Mesenteric fat pad (tissue), 1 donor: Measurements from ENCODE around the gene ZPBP. TPM values are rescaled to one million over a fixed set of nuclear protein-coding genes. Genes with fewer than 3 reads are reported as not detected.

Experiments
- DNase-seq: peaks from one replicate; pipeline ENCODE4 v3.0.0-alpha.2; 2020; ENCODE audit warnings: low spot score
- long read RNA-seq: library from polyadenylated mRNA; unstranded; transcript quantifications from one replicate; pipeline ENCODE4 v2.0.0, GENCODE V29; 2020
- total RNA-seq: library from RNA; stranded (reverse); fragmentation: NEBNext Ultra II Directional; extraction: Animal tissue kit (Norgen Biotek cat#: 25700); gene quantifications from one replicate; pipeline ENCODE4 v1.2.1, GENCODE V29; 2021
- donor health status: DM: yes; HTN: yes; CAD: no.

The ZPBP gene, protein sequence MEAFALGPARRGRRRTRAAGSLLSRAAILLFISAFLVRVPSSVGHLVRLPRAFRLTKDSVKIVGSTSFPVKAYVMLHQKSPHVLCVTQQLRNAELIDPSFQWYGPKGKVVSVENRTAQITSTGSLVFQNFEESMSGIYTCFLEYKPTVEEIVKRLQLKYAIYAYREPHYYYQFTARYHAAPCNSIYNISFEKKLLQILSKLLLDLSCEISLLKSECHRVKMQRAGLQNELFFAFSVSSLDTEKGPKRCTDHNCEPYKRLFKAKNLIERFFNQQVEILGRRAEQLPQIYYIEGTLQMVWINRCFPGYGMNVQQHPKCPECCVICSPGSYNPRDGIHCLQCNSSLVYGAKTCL
- not detected for total RNA-seq
- long read RNA-seq, result 0 reads

DNA sequence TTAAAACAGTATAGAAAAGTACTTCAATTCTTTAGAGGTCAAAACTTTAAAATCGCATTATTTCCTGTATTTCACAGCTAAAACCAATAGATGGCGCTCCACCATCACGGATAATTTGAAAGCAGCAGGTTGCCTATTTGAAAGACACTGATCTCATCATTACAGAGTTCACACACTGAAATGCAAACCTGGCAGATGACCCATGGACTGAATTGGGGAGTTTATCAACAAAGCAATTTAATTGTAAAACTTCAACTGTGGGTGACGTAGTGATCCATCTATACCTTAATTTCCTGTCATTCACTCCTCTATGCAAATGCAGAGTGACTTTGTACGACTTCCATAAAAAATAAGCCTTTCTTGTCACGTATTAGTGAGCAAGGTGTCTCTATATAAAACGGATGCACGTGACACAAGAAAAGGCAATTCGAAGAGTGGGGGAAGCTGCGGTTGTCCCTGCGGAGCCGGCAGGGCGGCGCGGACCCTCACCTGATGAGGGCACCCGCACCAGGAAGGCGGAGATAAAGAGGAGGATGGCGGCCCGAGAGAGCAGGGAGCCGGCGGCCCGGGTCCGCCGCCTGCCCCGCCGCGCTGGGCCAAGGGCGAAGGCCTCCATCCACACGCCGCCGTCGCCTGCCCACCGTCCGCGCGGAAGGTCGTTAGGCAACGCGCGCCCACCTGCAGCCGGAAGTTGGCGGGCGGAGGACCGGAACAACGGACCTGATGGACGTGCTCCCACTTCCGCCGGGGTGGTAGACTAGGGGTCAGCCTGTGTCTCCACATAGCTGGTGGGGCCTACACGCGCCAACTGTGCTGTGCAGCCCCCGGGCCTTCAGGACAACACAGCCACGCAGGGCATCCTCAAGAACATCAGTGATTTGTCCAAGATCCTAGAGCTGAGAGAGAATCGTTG lies at the start of gene ZPBP:
Gene ZPBP, minus strand, starts transcription at position 668 of the 913 bp plus-strand sequence. Its CDS starts 52 bp downstream, at position 616.
- no peak for DNase-seq

DNA sequence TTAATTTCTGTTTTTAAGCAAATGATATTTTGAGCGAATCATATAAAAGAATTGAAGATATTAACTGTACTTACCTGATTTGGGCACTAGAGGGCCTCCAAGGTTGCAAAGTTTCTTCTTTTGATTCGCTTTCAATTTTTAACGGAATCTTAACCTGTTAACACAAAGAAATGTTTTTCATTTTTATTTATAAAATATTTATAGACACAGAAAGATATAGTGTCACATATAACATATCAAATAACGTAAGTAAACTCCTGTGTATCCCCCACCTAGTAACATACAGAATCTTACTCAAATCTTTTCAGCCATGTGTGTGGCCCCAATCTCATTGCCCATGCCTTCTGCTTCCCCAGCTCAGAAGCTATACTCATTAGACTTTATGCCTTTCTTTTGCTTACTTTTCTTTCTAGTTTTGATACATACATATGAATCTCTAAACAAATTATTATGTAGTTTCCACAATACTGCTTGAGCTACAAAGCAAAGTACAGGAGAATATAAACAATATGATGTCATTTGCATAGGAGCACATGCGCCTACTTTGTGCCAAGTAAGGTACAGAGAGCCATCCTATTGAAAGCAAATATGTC lies 49.5 kb upstream of the ZPBP start:
- no peak for DNase-seq

- no peak for DNase-seq
Measured at GRCh38 chr7:50141854-50142253, 48.8 kb upstream of the ZPBP start.

DNA sequence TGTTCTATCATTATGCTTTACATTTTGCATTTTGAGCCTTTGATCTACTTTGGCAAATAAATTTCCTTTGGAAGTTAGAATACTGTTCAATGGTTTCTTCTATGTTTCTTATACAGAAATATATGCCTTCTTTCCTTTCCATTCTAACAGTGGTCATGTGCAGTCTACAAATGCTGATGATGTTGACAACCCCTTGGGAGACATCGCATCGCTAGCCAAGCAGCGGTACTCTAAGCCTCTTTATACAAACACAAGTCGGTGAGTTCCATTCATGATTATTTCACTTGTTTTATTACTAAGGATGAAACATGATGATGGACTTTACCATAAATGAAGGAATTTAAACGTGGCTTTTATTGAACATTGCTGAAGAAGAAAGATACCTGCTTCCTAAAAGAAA lies 48.1 kb upstream of the ZPBP start:
- no peak for DNase-seq

DNA sequence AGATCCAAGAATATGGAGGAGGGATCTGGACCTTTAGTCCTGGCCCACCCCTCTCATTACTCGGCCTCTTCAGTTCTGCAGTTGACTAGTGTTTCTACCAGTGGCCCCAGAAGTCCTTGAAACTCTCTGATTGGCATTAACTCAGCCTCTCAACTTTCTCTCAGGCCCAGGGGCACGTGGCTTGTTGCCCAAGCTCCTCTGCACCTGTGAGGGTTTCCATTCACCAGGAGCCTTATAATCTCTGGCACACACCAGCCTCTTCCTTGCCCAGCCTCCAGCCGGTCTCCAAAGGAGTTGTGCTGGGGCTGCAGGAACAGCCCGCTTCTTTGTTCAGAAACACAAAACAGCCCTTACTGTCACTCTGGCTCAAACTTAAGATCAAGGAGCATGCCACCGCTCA lies 47.6 kb upstream of the ZPBP start:
- no peak for DNase-seq

DNA sequence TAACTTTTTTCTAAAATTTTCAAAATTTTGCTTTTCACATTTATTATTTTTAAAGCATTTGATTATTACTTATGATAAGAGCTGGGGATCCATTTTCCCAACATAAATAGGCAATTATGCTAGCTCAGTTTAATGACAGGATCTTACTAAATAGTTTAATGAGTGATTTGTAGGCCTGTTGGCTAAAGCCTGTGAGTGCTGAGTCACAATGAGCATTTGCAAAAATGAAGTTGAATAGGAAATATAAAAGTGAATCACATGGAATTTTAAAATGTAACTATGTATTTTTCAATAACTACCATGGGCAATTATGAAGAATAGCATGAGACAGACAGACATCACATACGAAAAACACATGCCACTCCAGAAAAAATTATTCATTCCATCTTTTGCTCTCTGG lies 45.1 kb upstream of the ZPBP start:
- DNase-seq, result no peak

DNA sequence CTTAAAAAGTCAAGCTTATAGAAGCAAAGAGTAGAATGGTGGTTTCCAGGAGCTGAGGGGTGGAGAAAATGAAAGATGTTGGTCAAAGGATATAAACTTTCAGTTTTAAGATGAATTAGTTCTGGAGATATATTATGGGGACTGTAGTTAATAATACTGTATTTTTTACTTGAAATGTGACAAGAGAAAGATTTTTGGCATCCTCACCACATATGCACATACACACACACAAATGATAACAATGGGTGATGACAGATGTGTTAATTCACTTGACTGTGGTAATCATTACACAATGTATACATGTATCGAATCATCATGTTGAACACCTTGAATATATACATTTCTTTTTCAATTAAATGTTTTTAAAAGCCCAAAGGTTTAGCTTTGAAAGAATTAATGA lies 32.7 kb upstream of the ZPBP start:
- no peak for DNase-seq

- no peak for DNase-seq
Measured at GRCh38 chr7:50121286-50121685, 28.2 kb upstream of the ZPBP start.

DNA sequence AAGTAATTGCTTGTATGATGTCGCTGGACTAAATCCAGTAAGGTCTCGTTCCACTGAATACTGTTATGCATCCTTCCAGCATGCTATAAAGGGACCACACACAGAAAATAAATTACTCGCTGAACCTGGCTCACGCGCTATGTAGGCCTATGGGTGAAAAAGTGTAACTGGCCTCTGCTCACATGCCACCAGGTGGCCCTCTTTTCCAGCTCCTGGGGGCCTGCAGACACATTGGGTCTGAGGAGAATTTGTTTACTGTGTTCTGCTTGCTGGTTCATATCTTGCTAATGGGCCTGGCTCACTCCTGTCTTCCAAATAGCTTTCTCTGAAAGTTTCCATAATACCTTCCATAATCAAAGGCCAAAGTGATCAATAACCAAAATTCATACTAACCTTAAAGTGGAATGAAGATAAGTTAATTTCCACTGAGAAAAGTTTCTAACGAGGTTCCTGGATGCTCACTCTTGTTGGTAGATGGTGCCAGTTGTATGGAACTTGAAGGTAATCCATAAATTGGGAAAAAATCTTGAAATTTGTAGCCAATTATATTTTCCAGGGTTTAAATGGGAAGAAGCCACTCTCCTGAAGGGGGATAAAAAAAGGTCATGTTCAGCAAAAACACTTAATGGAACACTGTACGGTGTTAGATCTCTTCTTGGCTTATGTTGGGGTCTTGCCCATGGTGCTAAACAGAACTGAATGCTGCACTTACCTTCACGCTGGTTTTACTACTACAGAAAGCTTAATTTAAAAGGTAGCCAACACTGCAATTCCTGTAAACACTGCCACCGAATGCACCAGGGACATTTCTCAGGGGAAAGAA lies 27.0 kb upstream of the ZPBP start:
- DNase-seq, result no peak

- no peak for DNase-seq
Measured at GRCh38 chr7:50112250-50112649, 19.2 kb upstream of the ZPBP start.

- DNase-seq, result no peak
Measured at GRCh38 chr7:50101873-50102272, 8.8 kb upstream of the ZPBP start.

GRCh38 chr7:50095634-50096033 lies 2.6 kb upstream of the ZPBP start:
- no peak for DNase-seq

DNA sequence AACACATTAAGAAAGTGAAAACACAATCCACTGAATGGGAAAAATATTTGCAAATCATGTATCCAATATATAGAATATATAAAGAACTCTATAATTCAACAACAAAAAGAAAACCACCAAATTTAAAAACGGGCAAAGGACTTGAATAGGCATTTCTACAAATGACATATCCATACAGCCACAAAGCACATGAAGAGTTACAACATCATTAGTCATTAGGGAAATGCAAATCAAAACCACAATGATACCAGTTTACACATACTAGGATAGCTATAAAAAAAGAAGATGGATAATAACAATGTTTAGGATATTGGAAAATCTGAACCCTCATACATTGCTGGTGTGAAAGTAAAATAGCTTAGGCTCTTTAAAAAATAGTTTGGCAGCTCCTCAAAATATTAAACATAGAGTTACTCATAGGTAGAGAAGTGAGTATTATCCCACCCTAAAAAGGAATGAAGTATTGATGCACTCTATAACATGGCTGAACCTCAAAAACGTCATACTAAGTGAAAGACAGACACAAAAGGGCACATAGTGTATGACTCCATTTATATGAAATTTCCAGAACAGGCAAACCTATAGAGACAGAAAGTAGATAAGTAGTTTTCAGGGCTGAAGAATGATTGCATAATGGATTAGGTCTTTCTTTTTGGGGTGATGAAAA lies 4.5 kb downstream of the ZPBP start:
- DNase-seq, result no peak

DNA sequence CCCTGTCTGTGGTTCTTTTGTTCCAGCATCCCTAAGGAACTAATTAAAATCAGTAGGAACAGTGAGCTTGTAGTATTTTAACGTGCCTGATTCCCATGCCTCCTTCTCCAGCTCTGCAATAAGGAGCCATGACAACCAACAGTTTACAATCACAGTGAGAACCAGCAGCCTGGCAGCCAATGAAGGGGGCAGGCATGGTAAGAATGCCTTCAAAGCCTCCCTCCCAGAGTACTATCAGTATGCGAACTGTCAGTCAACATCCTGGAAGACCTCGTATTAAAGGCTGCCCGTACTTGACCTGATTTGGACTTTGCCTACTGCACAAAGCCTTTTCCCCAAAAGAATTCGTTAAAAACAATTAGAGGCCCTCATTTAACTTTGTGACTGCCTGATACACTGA lies 7.7 kb downstream of the ZPBP start:
- no peak for DNase-seq

- DNase-seq, result no peak
Measured at GRCh38 chr7:50073093-50073492, 20.0 kb downstream of the ZPBP start.

GRCh38 chr7:50069613-50070012 lies 23.4 kb downstream of the ZPBP start:
- no peak for DNase-seq

GRCh38 chr7:50068850-50069551 lies 24.0 kb downstream of the ZPBP start:
- no peak for DNase-seq

DNA sequence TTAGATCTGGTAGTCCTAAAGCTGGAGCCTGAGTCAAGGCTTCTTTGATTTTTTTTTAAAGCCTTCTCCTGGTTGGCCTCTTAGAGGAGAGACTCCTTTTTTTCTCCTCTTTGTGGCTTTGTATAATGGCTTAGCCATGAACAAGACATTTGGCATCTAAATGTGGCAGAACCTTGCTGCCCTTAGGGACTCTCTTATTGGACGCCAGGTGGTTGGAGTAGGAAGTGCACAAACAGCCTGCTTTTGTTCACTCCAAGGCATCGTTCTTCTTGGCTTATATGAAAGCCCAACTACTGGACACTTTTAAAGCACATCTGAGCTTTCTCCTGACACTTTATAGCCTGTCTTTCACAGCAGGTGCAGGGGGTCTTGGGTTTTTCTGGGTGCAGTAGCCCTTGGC lies 25.0 kb downstream of the ZPBP start:
- DNase-seq, result no peak

DNA sequence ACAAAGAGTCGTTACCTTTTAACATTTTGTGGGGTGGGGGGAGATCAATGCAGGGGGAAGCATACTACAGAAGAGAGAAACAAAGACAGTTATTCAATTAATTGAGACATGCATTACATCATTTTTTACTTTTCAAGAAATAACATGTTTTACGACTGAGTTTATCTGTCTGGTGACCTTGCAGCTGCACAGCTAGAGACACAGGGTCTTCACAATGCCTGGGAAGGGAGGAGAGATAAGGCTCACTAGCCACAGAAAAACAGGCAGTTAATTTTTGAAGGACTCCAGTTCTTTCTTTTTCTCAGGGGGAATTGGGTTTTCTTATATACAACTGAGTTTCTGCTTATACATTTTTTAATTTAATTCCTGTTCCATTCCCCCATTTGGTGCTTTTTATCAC lies 30.1 kb downstream of the ZPBP start:
- DNase-seq, result no peak

DNA sequence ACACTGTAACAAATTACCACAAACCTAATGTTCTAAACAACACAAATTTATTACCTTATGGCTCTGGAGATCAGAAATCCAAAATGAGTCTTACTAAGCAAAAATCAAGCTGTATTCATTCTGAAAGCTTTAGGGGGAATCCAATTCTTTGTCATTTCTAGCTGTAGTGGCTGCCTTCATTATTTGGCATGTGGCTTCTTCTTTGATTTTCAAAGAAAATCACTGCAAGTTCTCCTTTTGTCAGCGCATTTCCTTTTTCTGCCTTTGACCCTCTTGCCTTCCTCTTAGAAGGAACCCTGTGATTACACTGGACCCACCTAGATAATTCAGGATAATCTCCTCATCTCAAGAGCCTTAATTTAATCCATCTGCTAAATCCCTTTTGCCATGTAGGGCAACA lies 36.9 kb downstream of the ZPBP start:
- no peak for DNase-seq
